Caco-2 (cell line): Measurements from ENCODE around the gene SPPL2A. TPM values are rescaled to one million over a fixed set of nuclear protein-coding genes. Genes with fewer than 3 reads are reported as not detected.

Source experiments
- BruUV-seq: library from RNA; stranded (reverse); fragments of 400-500 nt; replicated peaks from 2 replicates; lab custom pipeline; 2021; lab: Mats Ljungman, UMichigan
- CTCF ChIA-PET: fragments of 300-600 bp; sonication (Branson Sonifier 250); formaldehyde crosslinking; loops from one replicate; lab custom pipeline; 2022; ENCODE audit warnings: antibody characterized with exemption; lab: Charles Lee
- POLR2A ChIA-PET: fragments of 300-600 bp; sonication (Branson Sonifier 250); formaldehyde crosslinking; loops from one replicate; lab custom pipeline; 2022; ENCODE audit warnings: antibody characterized with exemption; lab: Charles Lee
- DNase-seq, 2 experiments: peaks; one replicate each; pipeline versions ENCODE4 v3.0.0 to v3.0.0-alpha.2; 2020 to 2022
- H3K27me3 ChIP-seq: replicated peaks from 2 replicates; pipeline ENCODE4 v1.6.0; 2011; ENCODE audit warnings: low read length; ENCODE audit not compliant: control insufficient read depth, insufficient read depth
- H3K36me3 ChIP-seq: 2 replicates; pipeline ENCODE4 v1.5.1; 2011; ENCODE audit warnings: low read length; ENCODE audit not compliant: control insufficient read depth, insufficient read depth
- H3K4me1 ChIP-seq: fragments of 250-450 bp; sonication (Bioruptor Pico); 2 replicates; pipeline ENCODE4 v1.5.1; 2020; ENCODE audit warnings: mild to moderate bottlenecking
- H3K4me3 ChIP-seq: 2 replicates; pipeline ENCODE4 v1.5.1; 2011; ENCODE audit warnings: low read depth, mild to moderate bottlenecking, control low read depth, low read length
- H3K9me3 ChIP-seq: fragments of 250-450 bp; sonication (Bioruptor Pico); 2 replicates; pipeline ENCODE4 v1.5.1; 2020; ENCODE audit warnings: mild to moderate bottlenecking, moderate library complexity
- H3K27ac Mint-ChIP-seq: one replicate; pipeline ENCODE4 v1.8.0; 2022; ENCODE audit warnings: mixed read lengths; ENCODE audit not compliant: unreplicated experiment
- H3K27me3 Mint-ChIP-seq: one replicate; pipeline ENCODE4 v1.8.0; 2022; ENCODE audit warnings: mixed read lengths; ENCODE audit not compliant: insufficient read depth, unreplicated experiment
- H3K36me3 Mint-ChIP-seq: one replicate; pipeline ENCODE4 v1.8.0; 2022; ENCODE audit warnings: mild to moderate bottlenecking, mixed read lengths; ENCODE audit not compliant: insufficient read depth, unreplicated experiment
- H3K4me1 Mint-ChIP-seq: one replicate; pipeline ENCODE4 v1.8.0; 2022; ENCODE audit warnings: low read depth, mixed read lengths; ENCODE audit not compliant: unreplicated experiment
- H3K4me3 Mint-ChIP-seq: one replicate; pipeline ENCODE4 v1.8.0; 2022; ENCODE audit warnings: mild to moderate bottlenecking, moderate library complexity, mixed read lengths; ENCODE audit not compliant: unreplicated experiment
- H3K9me3 Mint-ChIP-seq: one replicate; pipeline ENCODE4 v1.8.0; 2022; ENCODE audit warnings: mixed read lengths; ENCODE audit not compliant: unreplicated experiment
- intact Hi-C: fragments of 100-400 bp; cut with micrococcal nuclease; formaldehyde crosslinking; loops from one replicate; pipeline ENCODE4 v1.10.0; 2022; ENCODE audit not compliant: unreplicated experiment
- total RNA-seq: library from RNA; stranded (reverse); gene quantifications from 2 replicates; pipeline ENCODE4 v1.2.3, GENCODE V29; 2022
- TF ChIP-seq, protein P1 (sequence below), 2 experiments: fragments of 200-600 bp in 1 of 2; IDR thresholded peaks; 1 replicate in 1 of 2; 2 replicates in 1 of 2; pipeline versions ENCODE4 v1.5.1 to v1.8.0; 2011 to 2022; ENCODE audit warnings: antibody characterized with exemption in 1 of 2, control low read depth in 1 of 2, inconsistent platforms in 1 of 2, low read depth in 1 of 2, low read length in 1 of 2, mild to moderate bottlenecking in 1 of 2, moderate library complexity in 1 of 2; ENCODE audit not compliant: insufficient read depth in 1 of 2, severe bottlenecking in 1 of 2, unreplicated experiment in 1 of 2

SPPL2A gene
- total RNA-seq, 1 experiment from 2014 or later = 131 TPM

DNA sequence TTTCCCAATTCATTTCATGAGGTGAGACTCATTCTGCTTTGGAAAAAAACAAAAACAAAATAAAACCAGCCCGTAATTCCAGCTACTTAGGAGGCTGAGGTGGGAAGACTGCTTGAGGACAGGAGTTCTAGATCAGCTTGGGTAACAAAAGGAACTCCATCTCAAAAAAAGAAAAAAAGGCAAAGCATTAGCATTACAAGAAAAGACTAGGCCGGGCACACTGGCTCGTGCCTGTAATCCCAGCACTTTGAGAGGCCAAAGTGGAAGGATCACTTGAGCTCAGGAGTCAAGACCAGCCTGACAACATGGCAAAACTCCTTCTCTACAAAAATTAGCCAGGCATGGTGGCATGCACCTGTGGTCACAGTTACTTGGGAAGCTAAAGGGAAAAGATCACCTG is 112.8 kb downstream of the SPPL2A start:
- Mint-ChIP-seq H3K27me3 (no peaks in the 10 kb centered on the region), H3K9me3 (no peaks in the 10 kb centered on the region), H3K36me3 (peaks cover 91% of the 10 kb centered on the region), H3K27ac (peak overlapping the region; percentile 77), H3K4me3 (no peak overlapping the region), H3K4me1 (peaks cover 20% of the 10 kb centered on the region)
- Histone ChIP-seq H3K4me1 (0 out of 2 replicates have a peak, but pooled peaks cover 10% of the 10 kb centered on the region), H3K4me3 (no peak overlapping the region), H3K9me3 (no peaks in the 10 kb centered on the region), H3K36me3 (peaks cover 1% of the 10 kb centered on the region; the same call in 1 of the 2 replicates), H3K27me3 (no peaks in the 10 kb centered on the region)
- no peak for DNase-seq
- ChIA-PET CTCF (no interaction called here), POLR2A (no interaction called here)
- TF ChIP-seq, protein P1, sequence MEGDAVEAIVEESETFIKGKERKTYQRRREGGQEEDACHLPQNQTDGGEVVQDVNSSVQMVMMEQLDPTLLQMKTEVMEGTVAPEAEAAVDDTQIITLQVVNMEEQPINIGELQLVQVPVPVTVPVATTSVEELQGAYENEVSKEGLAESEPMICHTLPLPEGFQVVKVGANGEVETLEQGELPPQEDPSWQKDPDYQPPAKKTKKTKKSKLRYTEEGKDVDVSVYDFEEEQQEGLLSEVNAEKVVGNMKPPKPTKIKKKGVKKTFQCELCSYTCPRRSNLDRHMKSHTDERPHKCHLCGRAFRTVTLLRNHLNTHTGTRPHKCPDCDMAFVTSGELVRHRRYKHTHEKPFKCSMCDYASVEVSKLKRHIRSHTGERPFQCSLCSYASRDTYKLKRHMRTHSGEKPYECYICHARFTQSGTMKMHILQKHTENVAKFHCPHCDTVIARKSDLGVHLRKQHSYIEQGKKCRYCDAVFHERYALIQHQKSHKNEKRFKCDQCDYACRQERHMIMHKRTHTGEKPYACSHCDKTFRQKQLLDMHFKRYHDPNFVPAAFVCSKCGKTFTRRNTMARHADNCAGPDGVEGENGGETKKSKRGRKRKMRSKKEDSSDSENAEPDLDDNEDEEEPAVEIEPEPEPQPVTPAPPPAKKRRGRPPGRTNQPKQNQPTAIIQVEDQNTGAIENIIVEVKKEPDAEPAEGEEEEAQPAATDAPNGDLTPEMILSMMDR (IDR thresholded peaks at IDR 0.05; ENCODE audit: insufficient read depth in 1 of 2, low read depth in 1 of 2, low read length in 1 of 2, severe bottlenecking in 1 of 2, unreplicated experiment in 1 of 2) = no peak
- intact Hi-C loops = no loop called here
- no TSS peak for BruUV-seq

Other genes with a start within 250 kb of the SPPL2A start
- 0.57 TPM in 1 of 2 replicates, not detected in the other for gene USP50, start 219.0 kb downstream of the SPPL2A start, total RNA-seq
- gene TRPM7, start 78.9 kb downstream of the SPPL2A start, total RNA-seq = 70.9 and 73.4 TPM in 2 replicates
- 15.9 and 17.9 TPM in 2 replicates for gene AP4E1, start 143.0 kb upstream of the SPPL2A start, total RNA-seq